ENCODE measurements around the gene TTLL13. TPM values are rescaled to one million over a fixed set of nuclear protein-coding genes. Genes with fewer than 3 reads are reported as not detected.
A peak's percentile ranks its signal among the peaks of the same experiment; 100 is the strongest.
"Not testable (repeated sequence)": the region's sequence is repeated elsewhere in the genome, so short reads cannot be mapped to it uniquely, and the experiment has no call there.

TTLL13 gene
- total RNA-seq, 1 donor from 2014 or later, result 0.19 TPM

GRCh38 chr15:90294601-90295269 lies 45.4 kb downstream of the TTLL13 start:
- H3K9me3 Mint-ChIP-seq, result no peaks in the 10 kb centered on the region
- H3K27ac Mint-ChIP-seq (ENCODE audit: unreplicated experiment), result no peak overlapping the region
- H3K4me1 Mint-ChIP-seq, result no peaks in the 10 kb centered on the region
- no peak overlapping the region for H3K4me3 Mint-ChIP-seq
- TF ChIP-seq CTCF (conservative IDR thresholded peaks at IDR 0.05), result no peak
- H3K27me3 Mint-ChIP-seq (ENCODE audit: low read depth), result peaks cover 8% of the 10 kb centered on the region
- DNase-seq (ENCODE audit: low read depth, low spot score), result no peak
- H3K36me3 Mint-ChIP-seq (ENCODE audit: low read depth), result no peaks in the 10 kb centered on the region

GRCh38 chr15:90295270-90295648 lies 45.9 kb downstream of the TTLL13 start:
- H3K27ac Mint-ChIP-seq (ENCODE audit: unreplicated experiment), result no peak overlapping the region
- no peak for TF ChIP-seq CTCF (conservative IDR thresholded peaks at IDR 0.05)
- peaks cover 8% of the 10 kb centered on the region for H3K27me3 Mint-ChIP-seq (ENCODE audit: low read depth)
- no peaks in the 10 kb centered on the region for H3K9me3 Mint-ChIP-seq
- H3K4me1 Mint-ChIP-seq, result no peaks in the 10 kb centered on the region
- H3K36me3 Mint-ChIP-seq (ENCODE audit: low read depth), result no peaks in the 10 kb centered on the region
- no peak overlapping the region for H3K4me3 Mint-ChIP-seq
- no peak for DNase-seq (ENCODE audit: low read depth, low spot score)

GRCh38 chr15:90296316-90296884 lies 47.0 kb downstream of the TTLL13 start:
- not testable (repeated sequence) for H3K27ac Mint-ChIP-seq (ENCODE audit: unreplicated experiment); H3K36me3 Mint-ChIP-seq (ENCODE audit: low read depth); H3K4me1 Mint-ChIP-seq; H3K27me3 Mint-ChIP-seq (ENCODE audit: low read depth); H3K9me3 Mint-ChIP-seq; DNase-seq (ENCODE audit: low read depth, low spot score); H3K4me3 Mint-ChIP-seq

GRCh38 chr15:90297021-90297420 lies 47.7 kb downstream of the TTLL13 start:
- TF ChIP-seq CTCF (conservative IDR thresholded peaks at IDR 0.05), result no peak
- Mint-ChIP-seq H3K36me3 (ENCODE audit: low read depth) (no peaks in the 10 kb centered on the region), H3K27ac (ENCODE audit: unreplicated experiment) (no peak overlapping the region)

GRCh38 chr15:90300541-90300940 lies 51.2 kb downstream of the TTLL13 start:
- no peak for DNase-seq (ENCODE audit: low read depth, low spot score)
- no peak overlapping the region for H3K27ac Mint-ChIP-seq (ENCODE audit: unreplicated experiment)
- TF ChIP-seq CTCF (conservative IDR thresholded peaks at IDR 0.05), result no peak
- H3K27me3 Mint-ChIP-seq (ENCODE audit: low read depth), result peaks cover 6% of the 10 kb centered on the region
- H3K4me1 Mint-ChIP-seq, result peaks cover 10% of the 10 kb centered on the region
- no peak overlapping the region for H3K4me3 Mint-ChIP-seq
- no peaks in the 10 kb centered on the region for H3K9me3 Mint-ChIP-seq
- no peaks in the 10 kb centered on the region for H3K36me3 Mint-ChIP-seq (ENCODE audit: low read depth)

More at GRCh38 chr15:90297021-90297420, 47.7 kb downstream of the TTLL13 start:
- no peak for DNase-seq (ENCODE audit: low read depth, low spot score)
- Mint-ChIP-seq H3K9me3 (no peaks in the 10 kb centered on the region), H3K4me3 (no peak overlapping the region), H3K27me3 (ENCODE audit: low read depth) (peaks cover 8% of the 10 kb centered on the region), H3K4me1 (peaks cover 8% of the 10 kb centered on the region)

- peak; percentile 76 for TF ChIP-seq CTCF (conservative IDR thresholded peaks at IDR 0.05)
- DNase-seq (ENCODE audit: low read depth, low spot score), result peak; percentile 73
- Mint-ChIP-seq H3K4me3 (no peak overlapping the region), H3K9me3 (no peaks in the 10 kb centered on the region), H3K27me3 (ENCODE audit: low read depth) (peaks cover 4% of the 10 kb centered on the region), H3K4me1 (peaks cover 12% of the 10 kb centered on the region), H3K36me3 (ENCODE audit: low read depth) (no peaks in the 10 kb centered on the region), H3K27ac (ENCODE audit: unreplicated experiment) (no peak overlapping the region)
These were observed 51.8 kb downstream of the TTLL13 start for GRCh38 chr15:90300988-90301706.

All from neural crest cell (in vitro differentiated cells).